DMS153 treated with DMSO at 0.1 percent for 48 hours (cell line): ENCODE data around the gene ADAMTSL3.

Experiments
- DNase-seq: peaks from one replicate; lab custom pipeline; 2025; ENCODE audit not compliant: unreplicated experiment; lab: John Stamatoyannopoulos, UW

ADAMTSL3 gene

GRCh38 chr15:83653639-83654378 is at the start of gene ADAMTSL3:
TSS of gene ADAMTSL3 (plus strand) at chr15:83654123. CDS start at chr15:83655762, 1,639 bp downstream.
- no peak for DNase-seq

GRCh38 chr15:83604549-83604948 is 49.4 kb upstream of the ADAMTSL3 start:
- DNase-seq = no peak

- DNase-seq = no peak
Observed at GRCh38 chr15:83605111-83605945, 48.6 kb upstream of the ADAMTSL3 start.

GRCh38 chr15:83610132-83610531 is 43.8 kb upstream of the ADAMTSL3 start:
- DNase-seq = no peak

- DNase-seq = no peak
Observed at GRCh38 chr15:83610901-83611685, 42.8 kb upstream of the ADAMTSL3 start.

- DNase-seq = no peak
Observed at GRCh38 chr15:83612226-83612625, 41.7 kb upstream of the ADAMTSL3 start.

GRCh38 chr15:83612898-83613635 is 40.9 kb upstream of the ADAMTSL3 start:
- DNase-seq = no peak

GRCh38 chr15:83613714-83614113 is 40.2 kb upstream of the ADAMTSL3 start:
- DNase-seq = no peak

- no peak for DNase-seq
Observed at GRCh38 chr15:83616840-83617239, 37.1 kb upstream of the ADAMTSL3 start.

- no peak for DNase-seq
Observed at GRCh38 chr15:83626171-83626802, 27.6 kb upstream of the ADAMTSL3 start.

- DNase-seq = no peak
Observed at GRCh38 chr15:83631534-83631933, 22.4 kb upstream of the ADAMTSL3 start.

GRCh38 chr15:83643201-83643600 is 10.7 kb upstream of the ADAMTSL3 start:
- DNase-seq = no peak

GRCh38 chr15:83644439-83644838 is 9.5 kb upstream of the ADAMTSL3 start:
- no peak for DNase-seq

- DNase-seq = no peak
Observed at GRCh38 chr15:83650831-83651230, 3.1 kb upstream of the ADAMTSL3 start.

GRCh38 chr15:83651541-83651940 is 2.4 kb upstream of the ADAMTSL3 start:
- DNase-seq = no peak

- no peak for DNase-seq
Observed at GRCh38 chr15:83652626-83653204, 1.2 kb upstream of the ADAMTSL3 start.

GRCh38 chr15:83653288-83653638 is 660 bp upstream of the ADAMTSL3 start:
- DNase-seq = no peak

GRCh38 chr15:83654379-83655236 is 685 bp downstream of the ADAMTSL3 start:
- DNase-seq = no peak

GRCh38 chr15:83655237-83655616 is 1.3 kb downstream of the ADAMTSL3 start:
- no peak for DNase-seq
